ENCODE results near the gene EPS8L1.

Gene EPS8L1

DNA sequence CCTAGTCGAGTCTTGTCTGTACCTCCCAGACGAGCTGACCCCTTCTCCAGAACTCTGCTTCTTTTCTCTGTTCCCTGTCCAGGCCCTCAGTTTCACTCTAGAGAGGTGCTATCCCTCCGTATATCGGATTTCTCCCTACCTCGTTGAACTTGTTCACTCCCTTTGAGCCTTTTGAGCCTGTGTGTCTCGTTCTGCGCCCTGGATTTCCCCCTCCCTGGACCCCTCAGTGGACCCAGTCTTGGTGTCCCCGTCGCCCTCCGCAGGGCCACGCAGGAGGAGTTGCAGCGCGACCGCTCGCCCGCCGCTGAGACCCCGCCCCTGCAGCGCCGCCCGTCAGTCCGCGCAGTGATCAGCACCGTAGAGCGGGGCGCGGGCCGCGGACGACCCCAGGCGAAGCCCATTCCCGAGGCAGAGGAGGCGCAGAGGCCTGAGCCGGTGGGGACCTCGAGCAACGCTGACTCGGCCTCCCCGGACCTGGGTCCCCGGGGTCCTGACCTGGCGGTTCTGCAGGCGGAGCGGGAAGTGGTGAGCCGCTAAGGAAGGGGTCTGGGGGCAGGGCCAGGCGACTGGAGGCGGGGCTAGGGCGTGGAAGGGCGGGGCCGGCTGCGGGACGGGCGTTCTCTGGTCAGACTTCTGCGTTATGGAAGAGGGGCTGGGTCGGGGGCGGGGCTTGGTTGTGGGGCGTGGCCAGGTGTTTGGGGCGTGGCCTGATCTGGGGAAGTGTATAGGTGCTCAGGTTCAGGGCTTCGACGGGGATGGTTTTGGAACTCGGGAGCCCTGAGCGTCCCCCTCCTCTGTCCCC lies 5.5 kb downstream of the EPS8L1 start:
- no peak for DNase-seq (ENCODE audit: low spot score)
- peak overlapping the region; percentile 72 for H3K4me3 ChIP-seq
- TF ChIP-seq, protein P1, sequence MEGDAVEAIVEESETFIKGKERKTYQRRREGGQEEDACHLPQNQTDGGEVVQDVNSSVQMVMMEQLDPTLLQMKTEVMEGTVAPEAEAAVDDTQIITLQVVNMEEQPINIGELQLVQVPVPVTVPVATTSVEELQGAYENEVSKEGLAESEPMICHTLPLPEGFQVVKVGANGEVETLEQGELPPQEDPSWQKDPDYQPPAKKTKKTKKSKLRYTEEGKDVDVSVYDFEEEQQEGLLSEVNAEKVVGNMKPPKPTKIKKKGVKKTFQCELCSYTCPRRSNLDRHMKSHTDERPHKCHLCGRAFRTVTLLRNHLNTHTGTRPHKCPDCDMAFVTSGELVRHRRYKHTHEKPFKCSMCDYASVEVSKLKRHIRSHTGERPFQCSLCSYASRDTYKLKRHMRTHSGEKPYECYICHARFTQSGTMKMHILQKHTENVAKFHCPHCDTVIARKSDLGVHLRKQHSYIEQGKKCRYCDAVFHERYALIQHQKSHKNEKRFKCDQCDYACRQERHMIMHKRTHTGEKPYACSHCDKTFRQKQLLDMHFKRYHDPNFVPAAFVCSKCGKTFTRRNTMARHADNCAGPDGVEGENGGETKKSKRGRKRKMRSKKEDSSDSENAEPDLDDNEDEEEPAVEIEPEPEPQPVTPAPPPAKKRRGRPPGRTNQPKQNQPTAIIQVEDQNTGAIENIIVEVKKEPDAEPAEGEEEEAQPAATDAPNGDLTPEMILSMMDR (IDR thresholded peaks at IDR 0.05): no peak
- no peak overlapping the region for H3K27ac ChIP-seq

GRCh38 chr19:55081770-55082019 lies 6.0 kb downstream of the EPS8L1 start:
- no peak for DNase-seq (ENCODE audit: low spot score)
- peak overlapping the region; percentile 72 for H3K4me3 ChIP-seq
- H3K27ac ChIP-seq: no peak overlapping the region
- TF ChIP-seq, protein P1 (IDR thresholded peaks at IDR 0.05): no peak

- H3K27ac ChIP-seq: no peak overlapping the region
- TF ChIP-seq, protein P1 (IDR thresholded peaks at IDR 0.05): no peak
- peak overlapping the region; percentile 72 for H3K4me3 ChIP-seq
- DNase-seq (ENCODE audit: low spot score): no peak
These were observed 6.6 kb downstream of the EPS8L1 start for GRCh38 chr19:55082020-55082851.

- H3K27ac ChIP-seq: no peak overlapping the region
- no peak overlapping the region for H3K4me3 ChIP-seq
- TF ChIP-seq, protein P1 (IDR thresholded peaks at IDR 0.05): no peak
- DNase-seq (ENCODE audit: low spot score): no peak
These were observed 7.6 kb downstream of the EPS8L1 start for GRCh38 chr19:55083004-55083850.

- TF ChIP-seq, protein P1 (IDR thresholded peaks at IDR 0.05): no peak
- no peak for DNase-seq (ENCODE audit: low spot score)
- Histone ChIP-seq H3K4me3 (no peak overlapping the region), H3K27ac (no peak overlapping the region)
These were observed 8.7 kb downstream of the EPS8L1 start for GRCh38 chr19:55084416-55084815.

DNA sequence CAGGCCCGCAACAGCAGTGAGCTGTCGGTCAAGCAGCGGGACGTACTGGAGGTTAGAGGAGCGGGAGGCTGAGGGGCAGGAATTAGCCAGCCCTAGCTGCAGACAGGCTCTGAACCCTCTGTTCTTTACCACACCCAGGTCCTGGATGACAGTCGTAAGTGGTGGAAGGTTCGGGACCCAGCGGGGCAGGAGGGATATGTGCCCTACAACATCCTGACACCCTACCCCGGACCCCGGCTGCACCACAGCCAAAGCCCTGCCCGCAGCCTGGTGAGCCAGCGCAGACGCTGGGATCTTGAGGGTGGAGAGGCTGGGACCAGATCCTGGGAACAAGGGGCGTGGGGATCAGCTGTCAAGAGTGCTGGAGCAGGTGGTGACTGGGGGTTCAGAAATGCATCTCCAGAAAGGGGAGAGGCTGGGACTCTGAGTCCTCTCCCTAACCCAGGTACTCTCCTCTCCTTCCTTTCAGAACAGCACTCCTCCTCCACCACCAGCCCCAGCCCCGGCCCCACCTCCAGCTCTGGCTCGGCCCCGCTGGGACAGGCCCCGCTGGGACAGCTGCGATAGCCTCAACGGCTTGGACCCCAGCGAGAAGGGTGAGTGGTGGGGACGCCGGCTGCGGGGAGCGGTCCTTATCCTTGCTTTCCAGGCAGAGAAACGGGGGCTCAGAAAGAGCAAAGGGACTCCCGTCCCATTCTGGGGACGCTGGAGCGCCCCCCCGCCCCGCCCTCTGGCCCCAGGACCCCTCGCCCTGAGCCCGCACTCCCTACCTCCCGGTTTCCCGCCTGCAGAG lies 10.4 kb downstream of the EPS8L1 start:
- DNase-seq (ENCODE audit: low spot score): no peak
- Histone ChIP-seq H3K27ac (no peak overlapping the region), H3K4me3 (peak overlapping the region; percentile 74)
- TF ChIP-seq, protein P1 (IDR thresholded peaks at IDR 0.05): no peak

Measured in coronary artery (tissue), 2 donors.